Gastrocnemius medialis (tissue), 4 donors: ENCODE results near the gene ATMIN.

Experiments
- CTCF ChIP-seq, 5 experiments: fragments of 450-650 bp in 3 of 5; fragments of 200-600 bp in 2 of 5; sonication (generic) in 2 of 5; IDR thresholded peaks in 4 of 5; conservative IDR thresholded peaks in 1 of 5; 1 replicate in 4 of 5; 2 replicates in 1 of 5; pipeline ENCODE4 v1.5.1; 2016 to 2019; ENCODE audit warnings: antibody characterized with exemption in 5 of 5, mild to moderate bottlenecking in 3 of 5, moderate library complexity in 3 of 5
- POLR2A ChIP-seq, 2 donors: fragments of 450-650 bp; IDR thresholded peaks; one replicate each; pipeline ENCODE4 v1.6.1; 2017; ENCODE audit warnings: antibody characterized with exemption in 2 of 2, mild to moderate bottlenecking in 2 of 2, moderate library complexity in 2 of 2

- TF ChIP-seq POLR2A (IDR thresholded peaks at IDR 0.05) (no peak), CTCF (IDR thresholded peaks at IDR 0.05 in 4 of 5, conservative IDR thresholded peaks at IDR 0.05 in 1 of 5) (no peak)
Measured at GRCh38 chr16:81040131-81040530, 4.5 kb downstream of the ATMIN start.
